Breast epithelium (tissue), 3 donors: ENCODE data around the gene LCN10.

ENCODE experiments used
- POLR2A ChIP-seq: fragments of 450-650 bp; IDR thresholded peaks from one replicate; pipeline ENCODE4 v1.6.1; 2016; ENCODE audit warnings: antibody characterized with exemption, mild to moderate bottlenecking, moderate library complexity
- TF ChIP-seq, protein P1 (sequence below), 3 donors: fragments of 450-650 bp; IDR thresholded peaks; one replicate each; pipeline ENCODE4 v1.5.1; 2016 to 2017; ENCODE audit warnings: antibody characterized with exemption in 3 of 3, mild to moderate bottlenecking in 3 of 3, moderate library complexity in 3 of 3

- TF ChIP-seq, protein P1, sequence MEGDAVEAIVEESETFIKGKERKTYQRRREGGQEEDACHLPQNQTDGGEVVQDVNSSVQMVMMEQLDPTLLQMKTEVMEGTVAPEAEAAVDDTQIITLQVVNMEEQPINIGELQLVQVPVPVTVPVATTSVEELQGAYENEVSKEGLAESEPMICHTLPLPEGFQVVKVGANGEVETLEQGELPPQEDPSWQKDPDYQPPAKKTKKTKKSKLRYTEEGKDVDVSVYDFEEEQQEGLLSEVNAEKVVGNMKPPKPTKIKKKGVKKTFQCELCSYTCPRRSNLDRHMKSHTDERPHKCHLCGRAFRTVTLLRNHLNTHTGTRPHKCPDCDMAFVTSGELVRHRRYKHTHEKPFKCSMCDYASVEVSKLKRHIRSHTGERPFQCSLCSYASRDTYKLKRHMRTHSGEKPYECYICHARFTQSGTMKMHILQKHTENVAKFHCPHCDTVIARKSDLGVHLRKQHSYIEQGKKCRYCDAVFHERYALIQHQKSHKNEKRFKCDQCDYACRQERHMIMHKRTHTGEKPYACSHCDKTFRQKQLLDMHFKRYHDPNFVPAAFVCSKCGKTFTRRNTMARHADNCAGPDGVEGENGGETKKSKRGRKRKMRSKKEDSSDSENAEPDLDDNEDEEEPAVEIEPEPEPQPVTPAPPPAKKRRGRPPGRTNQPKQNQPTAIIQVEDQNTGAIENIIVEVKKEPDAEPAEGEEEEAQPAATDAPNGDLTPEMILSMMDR (IDR thresholded peaks at IDR 0.05): no peak
- TF ChIP-seq POLR2A: no peak
Measured at GRCh38 chr9:136775191-136775590, 32.5 kb upstream of the LCN10 start.
